ENCODE measurements around the gene ARL6IP4. TPM values are rescaled to one million over a fixed set of nuclear protein-coding genes. Genes with fewer than 3 reads are reported as not detected.

The ARL6IP4 gene
- total and polyA plus RNA-seq, 10 of the 15 experiments (the other 5 are each of a cell fraction or from before 2014, with no cell fraction given) = 2.5 to 320 (median 188) TPM

DNA sequence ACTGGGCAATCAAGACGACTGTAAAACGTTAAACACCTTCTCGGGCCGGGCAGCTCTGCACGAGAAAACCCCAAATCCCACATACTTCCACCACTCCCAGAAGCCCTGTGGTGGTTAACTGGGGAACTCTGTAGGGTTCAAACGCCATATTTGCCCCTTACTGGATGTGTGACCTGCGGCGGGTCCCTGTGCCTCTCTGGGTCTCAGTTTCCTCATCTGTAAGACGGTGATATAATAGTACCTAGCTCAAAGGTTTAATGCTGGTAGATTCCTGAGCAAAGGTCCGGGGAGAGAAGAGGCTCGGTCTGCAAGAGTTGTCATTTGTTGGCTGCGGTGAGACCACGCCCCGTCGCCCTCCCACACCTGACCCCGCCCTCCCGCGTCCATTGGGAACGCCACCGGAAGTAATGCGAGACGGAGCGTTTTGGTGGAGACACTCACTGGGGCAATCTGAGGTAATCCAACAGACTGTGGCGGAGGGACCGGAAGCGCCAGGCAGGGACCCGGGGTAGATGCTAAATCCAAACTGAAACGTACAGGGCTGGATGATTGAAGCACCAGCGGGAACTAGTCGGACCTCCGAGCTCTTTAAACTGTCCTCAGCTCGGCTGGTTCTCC, 6.1 kb upstream of the ARL6IP4 start (continued):
- TF ChIP-seq, protein P1, sequence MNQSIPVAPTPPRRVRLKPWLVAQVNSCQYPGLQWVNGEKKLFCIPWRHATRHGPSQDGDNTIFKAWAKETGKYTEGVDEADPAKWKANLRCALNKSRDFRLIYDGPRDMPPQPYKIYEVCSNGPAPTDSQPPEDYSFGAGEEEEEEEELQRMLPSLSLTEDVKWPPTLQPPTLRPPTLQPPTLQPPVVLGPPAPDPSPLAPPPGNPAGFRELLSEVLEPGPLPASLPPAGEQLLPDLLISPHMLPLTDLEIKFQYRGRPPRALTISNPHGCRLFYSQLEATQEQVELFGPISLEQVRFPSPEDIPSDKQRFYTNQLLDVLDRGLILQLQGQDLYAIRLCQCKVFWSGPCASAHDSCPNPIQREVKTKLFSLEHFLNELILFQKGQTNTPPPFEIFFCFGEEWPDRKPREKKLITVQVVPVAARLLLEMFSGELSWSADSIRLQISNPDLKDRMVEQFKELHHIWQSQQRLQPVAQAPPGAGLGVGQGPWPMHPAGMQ (IDR thresholded peaks at IDR 0.05; ENCODE audit: borderline replicate concordance) = no peak
- TF ChIP-seq RAD21 (IDR thresholded peaks at IDR 0.05; ENCODE audit: insufficient read depth, low read depth, low read length) = no peak
- peak; percentile 72 for TF ChIP-seq CREM (IDR thresholded peaks at IDR 0.05; ENCODE audit: low read depth)
- TF ChIP-seq IKZF2 (IDR thresholded peaks at IDR 0.05) = peak in 1 of 2 experiments; percentile 25; a peak in 1 of 4 replicates
- TF ChIP-seq, protein P2, sequence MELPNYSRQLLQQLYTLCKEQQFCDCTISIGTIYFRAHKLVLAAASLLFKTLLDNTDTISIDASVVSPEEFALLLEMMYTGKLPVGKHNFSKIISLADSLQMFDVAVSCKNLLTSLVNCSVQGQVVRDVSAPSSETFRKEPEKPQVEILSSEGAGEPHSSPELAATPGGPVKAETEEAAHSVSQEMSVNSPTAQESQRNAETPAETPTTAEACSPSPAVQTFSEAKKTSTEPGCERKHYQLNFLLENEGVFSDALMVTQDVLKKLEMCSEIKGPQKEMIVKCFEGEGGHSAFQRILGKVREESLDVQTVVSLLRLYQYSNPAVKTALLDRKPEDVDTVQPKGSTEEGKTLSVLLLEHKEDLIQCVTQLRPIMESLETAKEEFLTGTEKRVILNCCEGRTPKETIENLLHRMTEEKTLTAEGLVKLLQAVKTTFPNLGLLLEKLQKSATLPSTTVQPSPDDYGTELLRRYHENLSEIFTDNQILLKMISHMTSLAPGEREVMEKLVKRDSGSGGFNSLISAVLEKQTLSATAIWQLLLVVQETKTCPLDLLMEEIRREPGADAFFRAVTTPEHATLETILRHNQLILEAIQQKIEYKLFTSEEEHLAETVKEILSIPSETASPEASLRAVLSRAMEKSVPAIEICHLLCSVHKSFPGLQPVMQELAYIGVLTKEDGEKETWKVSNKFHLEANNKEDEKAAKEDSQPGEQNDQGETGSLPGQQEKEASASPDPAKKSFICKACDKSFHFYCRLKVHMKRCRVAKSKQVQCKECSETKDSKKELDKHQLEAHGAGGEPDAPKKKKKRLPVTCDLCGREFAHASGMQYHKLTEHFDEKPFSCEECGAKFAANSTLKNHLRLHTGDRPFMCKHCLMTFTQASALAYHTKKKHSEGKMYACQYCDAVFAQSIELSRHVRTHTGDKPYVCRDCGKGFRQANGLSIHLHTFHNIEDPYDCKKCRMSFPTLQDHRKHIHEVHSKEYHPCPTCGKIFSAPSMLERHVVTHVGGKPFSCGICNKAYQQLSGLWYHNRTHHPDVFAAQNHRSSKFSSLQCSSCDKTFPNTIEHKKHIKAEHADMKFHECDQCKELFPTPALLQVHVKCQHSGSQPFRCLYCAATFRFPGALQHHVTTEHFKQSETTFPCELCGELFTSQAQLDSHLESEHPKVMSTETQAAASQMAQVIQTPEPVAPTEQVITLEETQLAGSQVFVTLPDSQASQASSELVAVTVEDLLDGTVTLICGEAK (IDR thresholded peaks at IDR 0.05; ENCODE audit: borderline replicate concordance) = peak; percentile 98
- TF ChIP-seq, protein P3, sequence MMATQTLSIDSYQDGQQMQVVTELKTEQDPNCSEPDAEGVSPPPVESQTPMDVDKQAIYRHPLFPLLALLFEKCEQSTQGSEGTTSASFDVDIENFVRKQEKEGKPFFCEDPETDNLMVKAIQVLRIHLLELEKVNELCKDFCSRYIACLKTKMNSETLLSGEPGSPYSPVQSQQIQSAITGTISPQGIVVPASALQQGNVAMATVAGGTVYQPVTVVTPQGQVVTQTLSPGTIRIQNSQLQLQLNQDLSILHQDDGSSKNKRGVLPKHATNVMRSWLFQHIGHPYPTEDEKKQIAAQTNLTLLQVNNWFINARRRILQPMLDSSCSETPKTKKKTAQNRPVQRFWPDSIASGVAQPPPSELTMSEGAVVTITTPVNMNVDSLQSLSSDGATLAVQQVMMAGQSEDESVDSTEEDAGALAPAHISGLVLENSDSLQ (IDR thresholded peaks at IDR 0.05) = peak; percentile 59
- peak; percentile 79 for TF ChIP-seq CREB1 (IDR thresholded peaks at IDR 0.05; ENCODE audit: low read depth)
- TF ChIP-seq ZNF217 (IDR thresholded peaks at IDR 0.05) = no peak
- TF ChIP-seq SREBF1 (IDR thresholded peaks at IDR 0.05; ENCODE audit: low read length) = no peak; the same call in 1 of the 2 replicates
- TF ChIP-seq PAX8 (IDR thresholded peaks at IDR 0.05) = no peak
- TF ChIP-seq HDGF (IDR thresholded peaks at IDR 0.05) = peak; percentile 62; the same call in 1 of the 2 replicates
- peak; percentile 45 to 70; a peak in 2 of 3 replicates for TF ChIP-seq EGR1 (IDR thresholded peaks at IDR 0.05; ENCODE audit: borderline replicate concordance in 1 of 2, low read depth in 2 of 2, low read length in 2 of 2)
- no peak for TF ChIP-seq ZZZ3 (IDR thresholded peaks at IDR 0.05; ENCODE audit: control insufficient read depth, insufficient read length, low read depth)
- 0 out of 2 replicates have a peak, but pooled peaks have one; percentile 24 for TF ChIP-seq STAT1 (conservative IDR thresholded peaks at IDR 0.05)
- no peak for TF ChIP-seq RB1 (IDR thresholded peaks at IDR 0.05; ENCODE audit: borderline replicate concordance)
- TF ChIP-seq FOS (IDR thresholded peaks at IDR 0.05; ENCODE audit: borderline replicate concordance, extremely low read depth, insufficient read length) = no peak
- no peak for TF ChIP-seq EED (IDR thresholded peaks at IDR 0.05; ENCODE audit: low read depth)
- no peak for TF ChIP-seq ETV6 (conservative IDR thresholded peaks at IDR 0.05 in 1 of 2, IDR thresholded peaks at IDR 0.05 in 1 of 2; ENCODE audit: borderline replicate concordance in 1 of 2, low read depth in 1 of 2)
- TF ChIP-seq RAD51 (IDR thresholded peaks at IDR 0.05) = 0 out of 2 replicates have a peak, but pooled peaks have one; percentile 54
- TF ChIP-seq SUPT20H (IDR thresholded peaks at IDR 0.05; ENCODE audit: borderline replicate concordance, control insufficient read depth, low read depth, low read length) = no peak
- no peak for TF ChIP-seq POLR2AphosphoS2 (IDR thresholded peaks at IDR 0.05; ENCODE audit: low read depth, low read length)

Data from GM12878 (cell line).